ENCODE results near the gene PSMF1.

PSMF1 gene

GRCh38 chr20:1195226-1195625, 76.8 kb downstream of the PSMF1 start:
- DNase-seq: no peak

DNA sequence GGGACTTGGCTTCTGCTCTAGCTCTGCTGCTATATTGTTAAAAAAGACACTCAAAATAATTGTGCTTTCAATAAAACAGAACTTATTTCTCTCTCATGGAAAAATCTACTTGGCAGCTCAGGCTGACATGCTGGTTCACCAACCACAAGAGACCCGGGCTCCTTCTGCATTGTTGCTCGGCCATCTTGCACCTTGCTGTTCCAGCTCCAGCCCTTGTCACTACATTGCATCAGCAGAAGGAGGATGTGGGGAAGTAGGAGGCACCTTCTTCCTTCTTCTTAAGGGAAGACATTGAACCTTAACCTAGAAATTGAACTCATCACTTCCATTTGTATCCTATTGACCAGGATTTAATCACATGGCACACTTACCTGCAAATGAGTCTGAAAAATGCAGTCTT, 78.2 kb downstream of the PSMF1 start:
- DNase-seq: no peak

- no peak for DNase-seq
Observed at GRCh38 chr20:1197801-1198200, 79.4 kb downstream of the PSMF1 start.

- DNase-seq: no peak
Observed at GRCh38 chr20:1198751-1199150, 80.3 kb downstream of the PSMF1 start.

DNA sequence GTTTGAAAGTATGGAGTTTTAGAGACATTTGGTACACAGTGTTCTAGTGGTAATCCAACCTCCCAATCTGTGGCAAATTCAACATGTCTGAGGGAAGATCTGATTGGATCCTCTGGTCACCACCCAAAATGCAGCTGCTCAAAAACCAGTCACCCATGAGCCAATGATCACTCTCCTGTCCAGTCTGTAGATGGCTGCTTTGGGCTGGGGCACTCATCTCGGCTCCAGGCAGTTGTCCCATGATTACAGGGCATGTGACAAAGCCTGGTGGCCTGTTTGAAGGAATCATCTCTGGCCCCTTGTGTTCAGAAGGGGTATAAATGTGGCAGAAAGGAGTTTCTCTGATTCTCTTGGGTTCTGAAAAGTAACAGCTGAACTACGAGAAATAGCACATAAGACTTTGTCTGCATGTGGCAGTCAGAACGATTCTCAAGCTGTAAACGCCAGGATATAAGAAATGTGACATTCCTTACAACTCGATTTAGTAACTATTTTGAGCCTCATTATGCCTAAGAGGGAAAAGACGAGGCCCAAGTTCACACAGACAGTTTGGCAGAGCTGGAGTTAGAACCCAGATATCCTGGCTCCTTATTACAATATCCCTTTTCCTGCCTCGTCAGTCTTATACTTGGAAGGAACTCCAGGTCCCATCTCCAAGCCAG, 80.9 kb downstream of the PSMF1 start:
- DNase-seq: no peak

DNA sequence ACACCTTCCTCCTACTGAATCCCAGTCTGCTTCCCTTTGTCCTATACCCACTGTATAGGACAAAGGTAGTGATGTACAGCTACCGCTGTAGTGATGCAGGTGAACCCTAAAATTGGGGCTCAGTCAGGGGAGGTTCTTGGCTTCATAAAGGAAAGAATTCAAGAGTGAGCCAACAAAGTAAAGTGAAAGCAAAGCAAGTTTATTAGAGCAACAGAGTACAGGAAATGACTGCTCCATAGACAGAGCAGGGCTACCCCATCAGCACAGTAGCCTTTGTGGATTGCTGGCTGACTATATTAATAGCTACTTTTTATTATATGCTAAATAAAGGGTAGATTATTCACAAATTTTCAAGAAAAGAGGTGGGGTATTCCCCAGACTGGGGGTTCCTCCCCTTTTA, 81.6 kb downstream of the PSMF1 start:
- DNase-seq: no peak

DNA sequence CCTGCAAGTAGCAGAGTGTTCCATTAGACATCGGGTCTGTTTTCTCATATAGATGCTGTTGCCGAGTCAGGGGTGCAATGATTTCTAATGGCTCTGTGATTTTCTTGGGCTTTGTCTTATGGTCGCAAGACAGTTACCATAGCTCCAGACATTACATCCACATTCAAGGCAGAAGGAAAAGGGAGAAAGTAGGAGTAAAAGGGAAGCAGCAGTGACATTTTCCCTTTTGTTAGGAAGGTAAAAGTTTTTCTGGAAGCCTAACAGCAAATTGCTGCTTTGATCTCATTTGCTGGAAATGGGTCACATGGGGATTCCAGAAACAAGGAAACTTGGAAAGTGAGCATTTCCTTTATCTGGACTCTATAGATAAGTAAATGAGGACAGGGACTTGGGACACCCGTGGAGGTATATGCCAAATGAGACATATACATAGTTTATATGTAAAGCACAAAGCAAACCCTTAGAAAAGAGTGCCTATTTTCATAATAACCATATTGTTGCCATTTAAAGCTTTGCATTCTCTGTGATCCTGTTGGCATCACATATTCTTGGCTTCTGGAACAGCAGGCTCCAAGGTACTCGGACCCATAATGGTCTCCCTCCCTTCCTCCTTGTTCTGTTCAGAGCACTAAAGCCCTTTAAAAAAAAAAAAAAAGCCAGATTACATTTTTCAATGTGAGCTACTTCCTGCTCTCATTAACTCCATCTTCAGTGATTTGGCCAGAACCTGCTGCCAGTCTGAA, 84.5 kb downstream of the PSMF1 start, which contains the start of gene C20orf202:
TSS of gene C20orf202 (plus strand) at position 693 of the 743 bp plus-strand sequence. CDS start 132 bp downstream, outside the sequence.
- no peak for DNase-seq

- no peak for DNase-seq
Observed at GRCh38 chr20:1203630-1204029, 85.2 kb downstream of the PSMF1 start.

GRCh38 chr20:1204113-1204512, 85.7 kb downstream of the PSMF1 start:
- no peak for DNase-seq

GRCh38 chr20:1204576-1204975, 86.2 kb downstream of the PSMF1 start:
- no peak for DNase-seq

- DNase-seq: no peak
Observed at GRCh38 chr20:1205802-1206201, 87.4 kb downstream of the PSMF1 start.

DNA sequence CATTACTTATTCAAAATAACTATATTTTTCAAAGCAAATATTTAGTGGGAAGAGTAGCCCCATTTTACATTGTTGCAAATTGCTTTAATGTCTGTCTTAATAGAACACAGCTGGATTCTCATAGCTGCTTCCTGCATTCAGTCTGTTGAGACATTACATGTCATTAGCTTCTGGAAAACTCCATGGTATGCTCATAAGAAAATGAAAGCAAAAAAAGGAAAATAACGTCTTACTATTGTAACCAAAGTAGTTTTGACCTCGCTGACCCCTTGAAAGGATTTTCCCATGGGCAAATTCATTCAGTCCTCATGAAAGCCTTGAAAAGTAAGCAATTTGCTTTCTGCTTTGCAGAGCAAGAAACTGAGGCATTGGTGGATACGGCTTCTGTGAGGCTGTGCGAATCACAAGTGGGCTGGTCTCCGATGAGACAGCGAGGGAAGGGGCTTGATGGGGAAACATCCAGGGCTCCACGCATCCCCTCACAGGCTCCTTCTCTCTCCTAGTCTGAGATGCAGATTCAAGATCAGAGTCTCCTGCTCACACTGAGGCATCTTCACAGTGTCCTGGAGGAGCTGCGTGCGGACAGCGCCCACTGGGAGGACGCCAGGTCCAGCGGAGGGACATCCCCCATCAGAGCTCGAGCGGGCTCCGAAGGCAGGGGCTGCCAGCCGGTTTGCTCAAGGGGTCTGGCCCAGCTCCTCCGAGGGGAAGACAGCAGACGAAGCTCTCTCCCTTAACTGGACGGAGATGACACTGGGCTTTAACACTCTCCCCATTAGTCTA, 88.2 kb downstream of the PSMF1 start:
- no peak for DNase-seq

GRCh38 chr20:1207293-1207878, 89.0 kb downstream of the PSMF1 start:
- DNase-seq: no peak

DNA sequence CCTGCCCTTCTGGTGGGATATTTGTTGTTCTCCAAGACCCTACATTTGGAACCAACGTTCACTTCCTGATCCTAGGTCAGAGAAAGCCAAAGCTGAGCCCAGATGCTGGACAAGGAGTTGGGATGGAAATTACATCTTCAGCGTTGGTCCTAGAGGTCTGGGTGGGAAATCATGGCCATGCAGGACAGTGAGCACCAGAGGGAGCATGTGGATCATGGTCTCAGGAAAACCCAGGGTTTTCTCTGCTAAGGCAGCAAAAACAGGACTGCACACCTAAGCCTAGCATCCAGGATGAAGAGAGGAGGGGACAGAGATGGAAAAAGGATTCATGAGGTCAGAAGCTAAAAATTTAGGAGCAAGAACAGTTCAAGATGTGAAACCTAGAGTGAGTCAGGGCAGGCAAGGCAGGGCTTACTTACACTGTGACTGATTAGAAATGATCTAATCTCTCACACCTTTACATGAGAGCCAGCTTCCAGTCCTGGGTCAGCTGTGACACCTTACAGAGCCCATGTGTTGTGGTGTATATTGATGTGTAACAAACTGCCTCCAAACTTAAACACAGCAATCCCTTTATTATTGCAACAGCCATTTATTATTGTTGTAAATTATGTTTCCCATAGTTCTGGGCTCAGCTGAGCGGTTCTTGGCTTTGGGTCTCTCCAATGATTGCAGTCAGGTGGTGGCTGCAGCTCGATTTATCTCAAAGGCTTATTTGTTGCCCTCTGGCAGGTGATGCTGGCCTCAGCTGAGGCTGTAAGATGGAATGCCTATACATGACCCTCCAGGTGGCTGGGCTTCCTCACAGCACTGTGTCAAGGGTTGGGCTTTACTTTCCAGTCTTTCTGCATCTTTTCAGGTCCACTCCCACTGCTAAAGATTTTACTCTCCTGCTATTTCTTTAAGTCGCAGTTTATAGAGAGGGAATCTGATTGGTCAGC, 91.3 kb downstream of the PSMF1 start:
- DNase-seq: no peak

- DNase-seq: no peak
Observed at GRCh38 chr20:1210501-1210900, 92.1 kb downstream of the PSMF1 start.

- DNase-seq: no peak
Observed at GRCh38 chr20:1212023-1212422, 93.6 kb downstream of the PSMF1 start.

- DNase-seq: peak; percentile 37
Observed at GRCh38 chr20:1212607-1213396, 94.4 kb downstream of the PSMF1 start.

GRCh38 chr20:1214838-1215261, 96.4 kb downstream of the PSMF1 start:
- DNase-seq: no peak

- no peak for DNase-seq
Observed at GRCh38 chr20:1215386-1216170, 97.2 kb downstream of the PSMF1 start.

Data from midbrain (tissue), 1 donor.